HG03139 (cell line): ENCODE measurements around the gene BLNK.
"Not testable (repeated sequence)": the region's sequence is repeated elsewhere in the genome, so short reads cannot be mapped to it uniquely, and the experiment has no call there.

ENCODE experiments used
- ATAC-seq: cut with Tn5 transposase; IDR thresholded peaks from one replicate; pipeline ENCODE4 v1.9.1; 2021; ENCODE audit not compliant: unreplicated experiment

BLNK gene

GRCh38 chr10:96271016-96271815 is at the start of gene BLNK:
TSS of gene BLNK (minus strand) at chr10:96271569. CDS start at chr10:96271398, 171 bp downstream.
- peak; percentile 64 for ATAC-seq

GRCh38 chr10:96319754-96320474 is 48.5 kb upstream of the BLNK start:
- ATAC-seq = no peak

GRCh38 chr10:96317067-96317833 is 45.9 kb upstream of the BLNK start:
- ATAC-seq = no peak

DNA sequence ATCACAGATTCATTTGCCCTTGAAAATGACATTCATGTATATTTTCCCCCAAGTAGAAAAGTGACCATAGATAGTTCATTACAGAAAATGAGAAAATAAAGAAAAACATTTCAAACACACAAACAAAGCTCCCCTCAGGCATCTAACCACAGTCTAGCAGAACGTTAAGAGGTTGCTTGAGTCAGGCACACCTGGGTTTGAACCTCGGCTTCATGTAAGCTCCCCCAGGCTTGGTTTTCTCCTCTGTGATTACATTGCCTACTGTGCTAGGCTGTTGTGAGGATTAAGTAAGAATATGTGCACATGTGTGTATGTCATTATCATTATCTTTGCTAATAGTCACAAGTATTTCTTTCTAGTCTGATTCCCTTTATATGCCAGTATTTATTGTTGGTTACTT is 42.0 kb upstream of the BLNK start:
- no peak for ATAC-seq

DNA sequence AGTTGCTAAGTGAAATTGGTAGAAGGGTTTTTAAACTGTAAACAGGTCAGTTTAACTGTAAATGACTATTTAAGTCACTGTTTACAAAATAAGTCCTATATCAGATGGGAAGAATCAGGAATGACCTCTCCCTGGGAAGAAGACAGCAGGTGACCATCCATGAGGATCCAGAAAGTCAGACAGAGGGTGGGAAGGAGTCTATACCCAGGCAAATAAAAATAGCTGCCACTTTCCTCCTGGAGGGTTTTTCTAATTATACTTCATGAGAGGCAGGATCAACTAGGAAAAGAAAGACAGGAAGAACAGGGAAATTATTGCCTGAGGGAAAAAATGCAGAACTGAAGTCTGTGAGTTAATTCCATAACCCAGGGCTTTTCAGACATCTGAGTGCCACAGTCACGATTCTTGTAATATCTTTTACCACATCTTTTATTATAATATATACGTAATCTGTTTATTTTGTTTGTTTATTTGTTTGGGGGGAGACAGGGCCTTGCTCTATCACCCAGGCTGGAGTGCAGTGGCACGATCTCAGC is 39.9 kb upstream of the BLNK start:
- no peak for ATAC-seq

DNA sequence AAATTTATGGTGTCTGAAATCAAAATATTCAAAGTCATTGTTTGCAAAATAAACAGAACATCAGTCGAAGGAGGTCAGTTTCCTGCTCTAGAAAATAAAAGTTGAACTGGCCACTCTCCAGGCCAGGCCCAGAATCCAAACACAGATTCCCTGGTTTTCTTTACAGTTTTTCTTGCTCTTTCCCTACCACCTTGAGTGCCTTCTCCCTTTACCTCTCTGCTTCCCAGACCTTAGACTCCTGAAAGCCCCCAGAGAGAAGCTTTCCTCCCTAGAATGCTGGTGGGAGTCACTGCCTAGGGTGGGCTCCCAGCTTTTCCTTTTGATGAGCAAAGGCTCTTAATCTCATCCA is 38.9 kb upstream of the BLNK start:
- ATAC-seq = no peak

GRCh38 chr10:96309628-96310320 is 38.4 kb upstream of the BLNK start:
- ATAC-seq = no peak

GRCh38 chr10:96308854-96309253 is 37.5 kb upstream of the BLNK start:
- ATAC-seq = not testable (repeated sequence)

DNA sequence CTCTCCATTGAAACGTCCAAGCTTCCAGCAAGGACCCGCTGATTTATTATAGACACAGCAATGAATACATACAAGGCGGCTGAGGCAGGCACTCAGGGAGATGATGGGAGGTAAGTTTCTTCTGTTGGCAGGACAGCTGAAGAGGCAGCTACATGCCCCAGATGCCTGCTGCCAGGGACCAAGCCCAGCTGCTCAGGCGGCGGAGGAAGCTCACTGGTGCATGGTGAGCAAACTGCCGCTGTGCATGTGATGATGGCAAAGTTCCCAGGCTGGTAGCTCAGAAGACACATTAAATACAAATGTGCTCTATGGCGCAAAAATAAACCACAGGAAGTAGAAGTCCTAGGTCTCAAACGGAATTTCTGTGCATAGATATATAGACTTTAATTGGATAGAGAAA is 35.1 kb upstream of the BLNK start:
- ATAC-seq = peak; percentile 52

DNA sequence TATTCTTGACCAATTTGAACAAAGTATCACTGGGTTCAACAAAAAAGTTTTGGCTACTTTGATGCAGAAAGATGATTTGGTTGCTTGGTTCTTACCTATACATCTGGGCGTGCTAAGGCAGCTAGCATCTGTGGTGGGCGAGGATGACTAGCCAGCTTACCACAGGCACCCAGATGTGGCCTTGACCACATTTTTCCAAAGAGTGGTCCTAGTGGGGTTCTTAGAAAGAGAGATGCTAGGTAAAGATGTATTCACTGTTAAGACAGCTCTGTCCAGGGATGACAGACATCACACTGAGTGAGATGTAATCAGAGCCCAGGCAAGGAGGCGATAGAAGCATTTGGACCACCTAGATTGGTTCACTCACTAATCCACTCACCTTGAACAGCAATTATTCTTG is 33.6 kb upstream of the BLNK start:
- ATAC-seq = no peak

DNA sequence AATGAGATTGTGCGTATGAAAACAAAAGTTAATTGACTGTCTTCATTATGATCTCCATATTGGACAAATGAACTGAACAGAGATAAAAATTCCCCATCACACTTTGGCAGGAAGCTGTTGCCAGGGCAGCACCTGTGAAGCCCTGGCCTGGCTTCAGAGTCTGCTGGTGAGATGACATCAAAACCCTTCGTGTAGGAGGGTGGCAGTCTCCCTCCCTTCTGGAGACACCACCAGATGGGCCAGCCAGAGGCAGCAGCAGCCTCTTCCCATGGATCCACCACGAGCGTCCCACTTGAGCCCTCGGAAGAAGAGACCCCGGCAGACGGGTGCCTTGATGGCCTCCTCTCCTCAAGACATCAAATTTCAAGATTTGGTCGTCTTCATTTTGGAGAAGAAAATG is 32.9 kb upstream of the BLNK start, which contains the start of gene DNTT:
Gene DNTT, plus strand, starts transcription at position 205 of the 400 bp plus-strand sequence. Its CDS starts 64 bp downstream, at position 269.
- no peak for ATAC-seq

DNA sequence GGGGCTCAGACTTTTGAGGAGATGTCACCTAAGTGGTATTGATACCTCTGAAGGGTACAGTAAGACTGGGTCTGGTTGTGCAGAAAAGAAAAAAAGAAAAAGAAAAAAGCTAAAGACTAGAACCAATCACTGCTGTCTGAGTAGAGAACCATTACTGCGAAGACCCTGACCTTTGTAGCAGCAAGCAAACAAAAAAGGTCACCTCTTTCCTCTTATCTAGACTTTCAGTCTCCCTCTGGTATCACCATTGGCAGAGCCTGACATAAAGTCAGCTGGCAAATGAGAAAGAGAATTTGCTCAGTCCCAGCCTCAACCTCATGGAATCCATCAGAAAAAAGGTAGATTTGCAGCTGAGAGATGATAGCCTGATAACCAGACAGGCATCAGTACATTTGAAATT is 30.2 kb upstream of the BLNK start:
- no peak for ATAC-seq

GRCh38 chr10:96299383-96299782 is 28.0 kb upstream of the BLNK start:
- no peak for ATAC-seq

DNA sequence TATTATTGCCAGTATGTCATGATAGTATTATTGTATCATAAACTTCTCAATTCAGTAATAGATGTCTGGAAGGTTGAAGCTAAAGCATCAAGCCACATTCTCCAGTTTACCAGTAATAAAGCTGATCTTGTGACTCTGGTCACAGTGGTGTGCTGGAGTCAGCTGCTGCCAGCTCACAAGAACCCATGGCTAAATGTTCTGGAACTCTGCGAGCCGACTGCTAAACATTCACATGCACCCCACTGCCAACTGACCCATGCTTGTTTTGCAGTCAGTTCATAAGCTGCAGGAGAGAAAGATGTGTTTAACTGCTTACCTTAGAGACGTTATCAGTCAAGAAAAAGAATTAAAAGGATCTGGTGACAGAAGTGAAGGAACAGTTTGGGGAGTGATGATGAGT is 27.0 kb upstream of the BLNK start:
- no peak for ATAC-seq

- no peak for ATAC-seq
These were observed 26.1 kb upstream of the BLNK start for GRCh38 chr10:96297486-96297885.

DNA sequence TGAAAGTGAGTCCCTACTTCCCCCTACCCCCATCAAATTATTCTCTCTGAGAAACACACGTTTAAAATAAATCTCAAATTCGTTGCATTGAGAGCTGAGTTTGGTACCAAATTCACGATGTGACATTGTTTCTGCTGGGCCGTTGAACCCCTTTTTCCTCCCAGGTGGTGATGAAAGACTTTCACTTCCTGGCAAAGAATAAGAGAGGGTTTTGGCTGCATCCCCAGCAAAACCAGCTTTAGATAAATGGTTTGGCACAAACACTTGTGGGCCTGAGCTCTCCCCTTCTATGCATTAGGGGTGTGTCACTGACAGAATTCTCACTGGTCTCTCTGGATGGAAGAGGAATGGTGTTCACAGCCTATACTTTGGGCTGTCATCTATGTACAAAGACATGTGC is 24.1 kb upstream of the BLNK start:
- no peak for ATAC-seq

DNA sequence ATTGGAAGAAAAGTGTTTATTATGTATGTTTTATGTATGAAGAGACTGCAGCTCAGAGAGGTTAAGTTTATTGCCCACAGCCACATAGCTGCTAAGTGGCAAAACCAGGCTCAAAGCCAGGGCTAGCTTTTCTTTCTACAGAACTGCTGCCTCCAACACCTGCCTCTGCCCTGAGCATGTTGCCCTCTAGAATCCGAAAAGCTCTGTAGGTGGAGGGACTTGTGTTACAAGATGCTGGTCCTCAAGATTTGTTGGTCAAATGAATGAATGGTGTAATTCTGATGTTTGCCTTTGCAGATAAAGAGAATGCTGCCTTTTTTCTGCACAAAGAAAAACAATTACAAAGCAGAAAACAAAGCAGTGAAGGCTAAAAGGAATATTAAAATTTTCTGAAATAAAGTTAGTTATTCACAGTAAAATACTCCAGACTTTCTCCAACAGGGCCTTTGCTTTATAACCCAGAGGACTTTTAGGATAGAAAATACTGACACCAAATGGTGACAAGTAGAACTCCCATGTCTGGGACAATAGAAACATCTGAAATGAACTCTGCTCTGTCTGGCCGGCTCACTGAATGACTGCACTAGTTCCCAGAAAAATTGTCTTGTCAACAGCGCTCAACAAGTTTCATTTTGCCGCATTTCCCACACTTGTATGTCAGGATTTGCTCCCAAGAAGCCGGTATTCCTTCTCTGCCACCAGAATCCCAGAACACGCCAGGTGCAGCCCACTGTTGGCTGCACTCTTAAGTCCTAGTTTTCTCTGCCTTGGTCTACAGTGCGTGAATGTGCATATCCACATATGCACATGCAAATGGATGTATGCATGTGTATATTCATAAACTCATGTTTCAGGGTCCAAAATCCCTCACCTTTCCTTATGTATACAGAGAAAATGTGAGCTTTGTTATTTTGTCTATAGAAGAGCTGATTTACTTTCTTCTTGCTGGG is 21.9 kb upstream of the BLNK start:
- ATAC-seq = no peak

- no peak for ATAC-seq
These were observed 19.2 kb upstream of the BLNK start for GRCh38 chr10:96290368-96291133.
